Urinary bladder (tissue), 4 donors: Measurements from ENCODE around the gene CCT2. TPM values are rescaled to one million over a fixed set of nuclear protein-coding genes. Genes with fewer than 3 reads are reported as not detected.

Experiments
- DNase-seq: peaks from one replicate; pipeline ENCODE4 v3.0.0-alpha.2; 2015; ENCODE audit errors: extremely low spot score
- H3K27ac ChIP-seq: one replicate; pipeline ENCODE4 v1.5.1; 2013; ENCODE audit warnings: low read depth, mild to moderate bottlenecking, moderate library complexity
- H3K36me3 ChIP-seq: one replicate; pipeline ENCODE4 v1.6.1; 2013; ENCODE audit warnings: mild to moderate bottlenecking, moderate library complexity; ENCODE audit not compliant: insufficient read depth
- H3K4me1 ChIP-seq: one replicate; pipeline ENCODE4 v1.6.1; 2013; ENCODE audit warnings: mild to moderate bottlenecking, moderate library complexity; ENCODE audit not compliant: insufficient read depth
- H3K4me3 ChIP-seq: one replicate; pipeline ENCODE4 v1.5.1; 2013; ENCODE audit warnings: low read depth, low read length
- WGBS: extraction: QIAGEN DNeasy Blood & Tissue Kit; methylation state at CpG from one replicate; pipeline ENCODE4 v1.1.7; 2013; 5-methylcytosine and 5-hydroxymethylcytosine counted together
- polyA plus RNA-seq: library from polyadenylated mRNA; stranded (reverse); fragments of 200-250 nt; gene quantifications from one replicate; pipeline ENCODE4 v1.2.3, GENCODE V29; 2013
- total RNA-seq: library from RNA; depleted of rRNA; stranded (reverse); fragments of >200 nt; gene quantifications from one replicate; pipeline ENCODE4 v1.2.3, GENCODE V29; 2014
- donor health status: healthy with polysubstance abuse.
- donor health status: healthy.

Gene CCT2
- 206 TPM for total RNA-seq
- polyA plus RNA-seq = 88.8 TPM

- peak within 1 kb of the TSS; percentile 38 for H3K27ac ChIP-seq
- under 1% methylated on average over 63 of the region's 63 CpGs for WGBS
- DNase-seq = peak; percentile 90
- H3K4me1 ChIP-seq = no peaks in the 10 kb centered on the region
- peaks cover 3% of the 10 kb centered on the region for H3K36me3 ChIP-seq
- peak within 1 kb of the TSS; percentile 89 for H3K4me3 ChIP-seq
Measured at GRCh38 chr12:69585189-69586062, at the start of gene CCT2. Gene CCT2, plus strand, starts transcription at chr12:69585459. Its CDS starts 63 bp downstream, at chr12:69585522.

- H3K4me3 ChIP-seq = no peak overlapping the region
- DNase-seq = no peak
- no peak overlapping the region for H3K27ac ChIP-seq
- no peaks in the 10 kb centered on the region for H3K36me3 ChIP-seq
- H3K4me1 ChIP-seq = no peaks in the 10 kb centered on the region
- WGBS = 37% methylated on average over 2 of the region's 2 CpGs
Measured at GRCh38 chr12:69540987-69541386, 44.3 kb upstream of the CCT2 start.

GRCh38 chr12:69544087-69544486 lies 41.2 kb upstream of the CCT2 start:
- WGBS = 99% methylated on average over 1 of the region's 1 CpG
- H3K27ac ChIP-seq = no peak overlapping the region
- no peak overlapping the region for H3K4me3 ChIP-seq
- H3K36me3 ChIP-seq = no peaks in the 10 kb centered on the region
- no peaks in the 10 kb centered on the region for H3K4me1 ChIP-seq
- DNase-seq = no peak

DNA sequence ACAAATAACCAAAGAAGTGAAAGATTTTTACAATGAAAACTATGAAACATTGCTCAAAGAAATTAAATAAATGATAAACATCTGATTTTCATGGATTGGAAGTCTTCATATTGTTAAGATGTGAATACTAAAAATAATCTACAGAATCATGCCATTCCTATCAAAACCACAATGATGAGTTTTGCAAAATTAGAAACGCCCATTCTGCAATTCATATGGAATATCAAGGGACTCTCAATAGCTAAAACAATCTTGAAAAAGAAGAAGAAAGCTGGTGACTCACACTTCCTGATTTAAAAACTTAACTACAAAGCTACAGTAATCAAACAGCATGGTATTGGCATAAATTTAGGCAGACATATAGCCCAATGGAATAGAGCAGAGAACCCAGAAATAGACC lies 40.2 kb upstream of the CCT2 start:
- Histone ChIP-seq H3K4me1 (no peaks in the 10 kb centered on the region), H3K27ac (no peak overlapping the region), H3K4me3 (no peak overlapping the region), H3K36me3 (no peaks in the 10 kb centered on the region)
- no peak for DNase-seq
- WGBS = 94% methylated on average over 1 of the region's 1 CpG

- DNase-seq = no peak
- no peaks in the 10 kb centered on the region for H3K4me1 ChIP-seq
- H3K36me3 ChIP-seq = no peaks in the 10 kb centered on the region
- no peak overlapping the region for H3K27ac ChIP-seq
- no peak overlapping the region for H3K4me3 ChIP-seq
- WGBS = 95% methylated on average over 7 of the region's 7 CpGs
Measured at GRCh38 chr12:69546693-69547438, 38.4 kb upstream of the CCT2 start.

DNA sequence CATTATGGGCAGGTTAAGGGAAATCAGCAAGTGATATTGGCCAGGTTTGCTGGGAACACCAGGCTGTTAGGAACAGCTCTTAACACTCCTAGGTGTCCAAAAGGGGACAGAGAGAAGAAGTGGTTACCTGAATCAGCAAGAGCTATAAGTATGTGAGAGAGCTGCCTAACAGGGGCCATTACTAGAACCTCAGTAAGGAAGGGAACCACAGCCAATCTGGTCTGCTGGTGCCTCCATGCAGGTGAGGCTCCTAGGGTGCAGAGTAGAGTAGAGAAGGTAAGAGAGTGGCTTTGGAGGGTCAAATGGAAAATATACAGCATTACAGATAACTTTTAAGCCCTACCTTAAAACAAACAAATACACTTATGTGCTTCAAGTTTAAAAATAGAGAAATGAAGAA lies 36.6 kb upstream of the CCT2 start:
- no peak for DNase-seq

GRCh38 chr12:69550569-69551350 lies 34.5 kb upstream of the CCT2 start:
- WGBS = 91% methylated on average over 8 of the region's 8 CpGs
- H3K4me1 ChIP-seq = no peaks in the 10 kb centered on the region
- no peaks in the 10 kb centered on the region for H3K36me3 ChIP-seq
- no peak overlapping the region for H3K27ac ChIP-seq
- no peak overlapping the region for H3K4me3 ChIP-seq
- no peak for DNase-seq

More for the DNA sequence above, 36.6 kb upstream of the CCT2 start:
- Histone ChIP-seq H3K4me3 (no peak overlapping the region), H3K4me1 (no peaks in the 10 kb centered on the region), H3K27ac (no peak overlapping the region), H3K36me3 (no peaks in the 10 kb centered on the region)

- no peaks in the 10 kb centered on the region for H3K36me3 ChIP-seq
- 52% methylated on average over 2 of the region's 2 CpGs for WGBS
- DNase-seq = no peak
Measured at GRCh38 chr12:69553628-69554248, 31.5 kb upstream of the CCT2 start.

DNA sequence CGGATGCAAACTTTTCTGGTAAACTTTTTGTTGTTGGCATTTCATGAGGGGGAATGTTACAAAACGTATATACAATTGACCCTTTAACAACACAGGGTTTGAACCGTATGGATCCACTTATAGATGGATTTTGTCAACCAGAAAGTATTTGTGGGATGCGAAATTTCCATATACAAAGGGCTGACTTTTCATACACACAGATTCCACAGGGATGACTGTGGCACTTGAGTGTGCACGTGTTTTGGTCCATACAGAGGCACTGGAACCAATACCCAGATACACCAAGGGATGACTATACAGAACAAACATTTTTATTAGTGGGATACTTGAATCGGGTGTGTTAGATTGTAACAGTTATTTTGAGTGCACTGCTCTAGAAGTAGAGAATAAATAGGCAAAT lies 29.8 kb upstream of the CCT2 start:
- Histone ChIP-seq H3K4me3 (no peak overlapping the region), H3K4me1 (no peaks in the 10 kb centered on the region), H3K36me3 (no peaks in the 10 kb centered on the region), H3K27ac (no peak overlapping the region)
- WGBS = 53% methylated on average over 6 of the region's 6 CpGs
- DNase-seq = no peak

More at GRCh38 chr12:69553628-69554248, 31.5 kb upstream of the CCT2 start:
- Histone ChIP-seq H3K4me1 (no peaks in the 10 kb centered on the region), H3K27ac (no peak overlapping the region), H3K4me3 (no peak overlapping the region)

GRCh38 chr12:69556383-69556782 lies 28.9 kb upstream of the CCT2 start:
- 70% methylated on average over 9 of the region's 9 CpGs for WGBS
- DNase-seq = no peak
- Histone ChIP-seq H3K36me3 (no peaks in the 10 kb centered on the region), H3K4me1 (no peaks in the 10 kb centered on the region), H3K4me3 (no peak overlapping the region), H3K27ac (no peak overlapping the region)

GRCh38 chr12:69563166-69563762 lies 22.0 kb upstream of the CCT2 start:
- WGBS = 92% methylated on average over 2 of the region's 2 CpGs

GRCh38 chr12:69566603-69567002 lies 18.7 kb upstream of the CCT2 start:
- H3K36me3 ChIP-seq = no peaks in the 10 kb centered on the region
- H3K27ac ChIP-seq = no peak overlapping the region
- DNase-seq = no peak
- 76% methylated on average over 3 of the region's 3 CpGs for WGBS
- H3K4me3 ChIP-seq = no peak overlapping the region
- H3K4me1 ChIP-seq = no peaks in the 10 kb centered on the region

More at GRCh38 chr12:69563166-69563762, 22.0 kb upstream of the CCT2 start:
- no peak for DNase-seq
- no peak overlapping the region for H3K27ac ChIP-seq
- no peaks in the 10 kb centered on the region for H3K4me1 ChIP-seq
- no peak overlapping the region for H3K4me3 ChIP-seq
- H3K36me3 ChIP-seq = no peaks in the 10 kb centered on the region

- DNase-seq = no peak
- Histone ChIP-seq H3K27ac (no peak overlapping the region), H3K4me1 (no peaks in the 10 kb centered on the region), H3K4me3 (no peak overlapping the region), H3K36me3 (peaks cover 6% of the 10 kb centered on the region)
- WGBS = 62% methylated on average over 4 of the region's 4 CpGs
Measured at GRCh38 chr12:69569236-69569635, 16.0 kb upstream of the CCT2 start.
